Epidermal melanocyte (primary cell): Measurements from ENCODE around the gene TRIM33.
"Not testable (repeated sequence)": the region's sequence is repeated elsewhere in the genome, so short reads cannot be mapped to it uniquely, and the experiment has no call there.

Source experiments
- DNase-seq: peaks from one replicate; pipeline ENCODE4 v3.0.0; 2011; ENCODE audit warnings: low spot score; ENCODE audit not compliant: insufficient read length

The TRIM33 gene

DNA sequence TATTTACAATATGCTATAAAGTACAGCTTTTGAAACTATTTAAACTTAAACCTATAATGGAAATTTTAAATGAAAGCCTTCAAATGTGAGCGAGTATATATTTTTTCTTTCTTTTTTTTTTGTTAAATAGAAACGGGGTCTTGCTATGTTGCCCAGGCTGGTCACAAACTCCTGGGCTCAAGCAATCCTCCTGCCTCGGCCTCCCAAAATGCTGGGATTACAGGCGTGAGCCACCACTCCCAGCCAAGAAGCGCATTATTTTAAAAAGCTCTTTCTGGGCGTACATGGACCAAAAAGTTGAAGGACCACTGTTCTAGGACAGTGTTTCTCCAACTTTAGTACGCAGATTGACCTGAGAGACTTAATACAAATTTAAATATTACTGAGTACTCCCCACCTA, 87.5 kb downstream of the TRIM33 start:
- DNase-seq, result no peak

DNA sequence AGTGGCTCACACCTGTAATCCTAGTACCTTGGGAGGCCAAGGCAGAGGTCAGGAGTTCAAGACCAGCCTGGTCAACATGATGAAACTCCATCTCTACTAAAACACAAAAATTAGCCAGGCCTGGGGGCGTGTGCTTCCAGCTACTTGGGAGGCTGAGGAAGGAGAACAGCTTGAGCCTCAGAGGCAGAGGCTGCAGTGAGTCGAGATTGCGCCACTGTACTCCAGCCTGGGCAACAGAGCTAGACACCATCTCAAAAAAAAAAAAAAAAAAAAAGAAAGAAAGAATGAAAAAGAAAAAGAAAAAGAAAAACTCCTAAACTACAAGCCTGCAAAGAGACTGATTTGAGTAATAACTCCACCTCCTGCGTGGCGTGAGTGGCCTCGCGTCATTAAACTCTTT, 92.1 kb downstream of the TRIM33 start:
- DNase-seq, result not testable (repeated sequence)

DNA sequence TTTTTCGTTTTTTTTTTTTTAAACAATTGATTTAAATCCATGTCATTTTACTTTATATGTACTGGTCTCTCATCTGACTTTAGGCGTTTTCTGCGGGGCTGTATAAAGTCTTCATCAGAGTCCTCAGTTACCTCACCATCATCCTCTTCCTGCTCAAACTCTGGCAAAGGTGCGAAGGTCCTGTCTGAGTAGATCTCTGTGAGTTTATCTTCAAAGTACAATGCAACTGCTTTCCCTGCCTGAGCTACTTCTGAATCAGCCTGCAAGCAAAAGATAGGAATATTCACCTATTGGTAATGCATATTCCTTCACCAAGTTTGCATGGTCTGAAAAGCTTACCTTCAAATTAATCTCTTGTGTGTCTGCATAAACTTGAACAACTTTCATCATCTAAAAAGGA, 113.4 kb downstream of the TRIM33 start:
- no peak for DNase-seq

DNA sequence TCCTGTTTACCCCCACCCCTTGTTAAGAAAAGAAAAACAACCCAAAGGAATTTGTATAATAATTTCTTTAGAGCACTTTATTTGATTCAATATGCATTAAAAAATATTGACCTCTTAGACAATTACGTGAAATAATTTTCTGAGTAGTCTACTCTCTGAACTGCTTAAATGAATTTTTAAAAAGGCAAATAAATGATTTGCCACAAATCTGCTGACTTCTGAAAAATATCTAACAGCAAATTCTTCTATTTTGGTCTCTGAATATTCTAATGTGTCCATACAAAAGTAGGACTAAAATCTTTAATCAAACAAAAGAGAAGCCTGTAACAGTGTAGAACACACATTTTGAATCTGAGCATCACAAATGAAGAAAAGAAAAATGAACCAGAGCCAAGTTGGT, 115.1 kb downstream of the TRIM33 start:
- no peak for DNase-seq

DNA sequence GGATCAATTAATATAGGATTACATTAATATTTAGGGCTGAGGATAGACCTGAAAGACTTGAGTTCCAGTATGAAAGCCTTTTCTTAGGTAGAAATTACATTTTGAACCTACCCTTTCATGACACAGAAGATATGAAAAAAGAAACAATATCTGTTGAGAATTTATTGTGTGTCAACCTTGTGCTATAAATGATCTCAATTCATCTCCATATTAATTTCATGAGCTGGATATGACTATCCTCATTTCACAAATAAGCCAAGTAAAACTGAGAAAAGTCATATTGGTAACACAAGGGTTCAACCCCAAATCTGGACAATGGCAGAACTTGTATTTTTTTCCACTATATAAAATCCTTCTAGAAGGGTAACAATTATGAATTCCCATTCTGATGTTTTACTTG, 120.0 kb downstream of the TRIM33 start:
- no peak for DNase-seq

DNA sequence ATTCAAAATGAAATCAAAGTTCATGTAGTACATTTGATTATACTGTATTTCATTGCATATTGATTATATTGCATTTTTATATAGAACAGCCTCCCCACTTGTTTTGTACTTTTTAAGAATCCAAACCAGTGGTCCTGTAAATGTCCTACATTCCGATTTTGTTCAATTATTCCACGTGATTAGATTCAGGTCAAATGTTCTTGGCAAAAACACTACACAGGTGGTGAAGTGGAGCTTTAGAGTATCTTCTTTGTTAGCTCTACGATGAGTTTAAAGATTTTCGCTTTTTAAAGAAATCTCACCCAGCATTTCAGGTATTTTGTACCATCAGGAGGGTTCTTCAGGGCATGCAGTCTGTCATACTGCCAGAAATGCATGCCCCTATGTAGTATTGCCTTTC, 120.6 kb downstream of the TRIM33 start:
- no peak for DNase-seq

DNA sequence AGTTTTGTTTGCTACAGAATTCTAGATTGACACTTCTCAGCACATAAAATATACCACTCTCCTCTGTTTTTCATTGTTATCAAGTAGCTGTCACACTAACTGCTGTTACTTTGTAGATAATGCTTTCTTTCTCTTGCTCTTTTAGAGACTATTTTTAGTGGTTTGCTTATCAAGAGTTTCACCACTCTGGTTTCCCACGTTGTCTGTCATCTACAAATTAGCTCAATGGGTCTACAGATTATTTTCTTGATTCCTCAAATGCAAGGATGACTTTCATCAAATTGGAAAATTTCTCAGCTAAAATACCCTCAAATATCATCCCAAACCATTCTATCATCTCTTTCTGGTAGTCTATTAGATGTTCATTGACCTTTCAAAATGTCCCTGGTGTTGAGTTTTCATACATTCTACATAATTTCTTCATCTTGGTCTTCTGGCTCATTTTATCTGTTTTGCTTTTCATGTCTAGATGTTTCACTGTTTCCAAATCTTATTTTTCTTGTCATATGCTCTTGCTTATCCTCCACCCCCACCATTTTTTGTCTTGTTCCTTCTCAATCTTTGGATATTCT, 122.5 kb downstream of the TRIM33 start:
- no peak for DNase-seq

DNA sequence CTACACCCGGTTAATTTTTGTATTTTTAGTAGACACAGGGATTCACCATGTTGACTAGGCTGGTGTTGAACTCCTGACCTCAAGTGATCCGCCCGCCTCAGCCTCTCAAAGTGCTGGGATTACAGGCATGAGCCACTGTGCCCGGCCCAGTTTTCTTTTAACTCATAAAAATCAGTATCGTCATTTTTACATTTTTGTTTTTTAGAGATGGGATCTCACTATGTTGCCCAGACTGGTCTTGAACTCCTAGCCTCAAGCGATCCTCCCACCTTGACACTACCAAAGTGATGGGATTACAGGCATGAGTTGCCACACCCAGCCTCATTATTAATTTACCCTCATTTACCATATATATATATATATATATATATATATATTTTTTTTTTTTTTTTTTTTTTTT, 123.4 kb downstream of the TRIM33 start:
- DNase-seq, result not testable (repeated sequence)

DNA sequence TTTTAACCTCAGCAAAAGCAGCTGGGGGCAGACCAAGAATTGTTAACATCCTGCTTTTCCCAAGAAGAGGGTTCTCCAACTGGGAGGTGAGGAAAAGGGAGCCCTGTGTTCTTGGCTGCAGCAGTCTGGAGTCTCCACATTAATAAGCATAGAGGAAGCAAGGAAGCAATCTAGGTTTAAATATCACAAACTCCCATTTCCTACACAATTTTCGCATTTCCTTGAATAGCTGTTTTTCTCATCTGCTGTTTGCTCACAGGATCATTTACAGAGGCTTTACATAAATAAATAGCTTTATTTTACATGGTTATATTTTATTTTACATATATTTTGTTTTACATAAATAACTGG, 124.0 kb downstream of the TRIM33 start:
- DNase-seq, result no peak

DNA sequence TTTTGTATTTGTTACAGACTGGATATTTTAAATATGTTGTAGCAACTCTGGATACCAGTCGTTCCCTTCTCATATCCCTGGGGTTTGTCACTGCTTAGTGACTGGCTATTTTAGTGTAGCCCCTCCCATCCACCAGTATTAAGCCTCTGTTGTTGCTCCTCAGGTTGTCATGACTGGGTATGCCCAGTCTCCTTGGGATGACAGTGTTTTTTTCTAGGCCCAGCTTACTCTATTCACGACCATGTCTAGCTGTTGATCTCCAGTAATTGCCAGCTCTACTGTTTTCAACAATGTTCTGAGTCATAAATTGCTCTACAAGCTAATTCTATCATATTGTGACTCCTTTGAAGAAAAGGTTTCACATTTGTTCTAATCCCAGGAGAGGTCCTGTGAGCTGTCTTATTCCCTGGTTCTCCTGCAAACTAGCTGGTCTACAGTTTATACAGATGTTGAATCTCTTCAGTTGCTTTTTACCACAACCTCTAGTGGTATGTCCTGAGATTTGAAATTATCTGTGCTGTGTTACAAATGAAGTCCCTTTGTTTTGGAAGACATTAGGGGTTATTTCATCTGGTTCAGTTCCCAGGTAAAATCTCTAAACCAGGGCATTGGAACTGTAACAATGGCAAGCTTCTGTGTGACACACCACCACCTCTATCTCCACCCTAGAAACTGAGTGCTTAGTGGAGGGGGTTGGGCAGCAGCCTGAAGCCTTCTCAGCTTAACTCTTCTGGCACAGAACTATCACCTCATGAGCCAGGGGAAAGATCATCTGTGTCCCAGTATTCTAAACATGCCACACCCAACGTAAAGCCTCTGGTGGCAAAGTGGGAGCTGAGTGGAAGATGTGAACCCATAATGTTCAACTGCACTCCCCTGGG, 124.6 kb downstream of the TRIM33 start:
- DNase-seq, result no peak

DNA sequence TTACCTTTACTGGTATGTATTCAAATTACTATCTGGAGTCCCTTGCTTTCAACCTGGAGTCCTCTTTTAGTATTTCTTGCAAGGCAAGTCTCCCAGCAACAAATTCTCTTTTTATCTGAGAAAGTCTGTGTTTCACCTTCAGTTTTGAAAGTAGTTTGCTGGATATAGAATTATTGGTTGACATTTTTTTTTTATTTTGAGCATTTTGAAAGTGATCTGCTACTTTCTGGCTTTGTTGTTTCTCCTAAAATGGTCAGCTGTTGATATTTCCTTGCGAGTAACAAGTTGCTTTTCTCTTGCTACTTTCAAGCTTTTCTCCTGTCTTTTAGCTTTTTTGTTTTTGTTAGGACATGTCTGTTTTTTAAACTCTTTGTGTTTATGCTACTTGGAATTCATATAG, 126.1 kb downstream of the TRIM33 start:
- DNase-seq, result no peak

DNA sequence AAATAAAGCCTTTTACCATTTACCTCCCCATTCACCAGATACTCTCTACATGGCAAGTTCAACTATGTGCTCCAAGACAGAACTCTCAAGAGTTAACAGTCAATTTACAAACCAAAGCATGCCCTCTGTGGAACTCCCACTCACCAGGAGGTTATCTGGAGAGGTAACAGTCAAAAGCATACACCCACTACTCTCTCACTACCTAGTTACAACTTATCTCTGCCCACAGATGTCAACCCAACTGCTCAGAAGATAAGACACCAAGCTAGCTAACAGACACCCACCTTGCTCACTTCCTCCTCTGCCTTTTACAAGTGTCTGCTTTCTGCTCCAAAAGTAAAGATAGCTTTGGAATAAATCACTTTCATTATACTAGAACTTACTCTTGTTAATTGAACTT, 131.0 kb downstream of the TRIM33 start:
- DNase-seq, result no peak

DNA sequence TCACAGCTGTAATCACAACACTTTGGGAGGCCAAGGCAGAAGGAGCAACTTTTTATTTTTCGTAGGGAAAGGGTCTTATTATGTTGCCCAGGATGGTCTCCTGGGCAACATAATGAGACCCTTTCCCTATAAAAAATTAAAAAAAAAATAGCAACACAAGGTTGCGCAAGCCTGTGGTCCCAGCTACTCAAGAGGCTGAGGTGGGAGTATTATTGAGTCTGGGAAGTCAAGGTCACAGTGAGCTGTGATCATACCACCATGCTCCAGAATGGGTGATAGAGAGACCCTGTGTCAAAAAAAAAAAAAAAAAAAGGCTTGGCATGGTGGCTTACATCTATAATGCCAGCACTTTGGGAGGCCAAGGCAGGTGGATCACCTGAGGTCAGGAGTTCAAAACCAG, 131.6 kb downstream of the TRIM33 start:
- no peak for DNase-seq

DNA sequence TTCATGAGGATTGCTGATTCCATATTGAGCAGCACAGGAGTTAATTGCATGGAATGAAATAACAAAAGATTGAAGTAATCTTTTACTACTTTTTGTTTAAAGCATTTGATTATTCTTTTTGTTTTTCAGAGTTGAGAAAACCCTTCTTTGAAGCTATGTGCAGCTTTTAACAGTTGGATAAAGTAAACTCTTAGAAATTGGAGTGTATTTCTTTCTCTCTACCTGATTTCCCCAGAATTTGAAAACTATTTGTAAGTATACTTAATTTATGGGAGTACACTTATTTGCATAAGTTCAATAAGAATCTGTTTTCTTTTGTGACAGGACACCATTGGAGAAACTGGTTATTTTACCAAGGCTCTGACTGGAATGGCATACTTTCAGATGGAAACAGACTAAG, 133.6 kb downstream of the TRIM33 start:
- no peak for DNase-seq

DNA sequence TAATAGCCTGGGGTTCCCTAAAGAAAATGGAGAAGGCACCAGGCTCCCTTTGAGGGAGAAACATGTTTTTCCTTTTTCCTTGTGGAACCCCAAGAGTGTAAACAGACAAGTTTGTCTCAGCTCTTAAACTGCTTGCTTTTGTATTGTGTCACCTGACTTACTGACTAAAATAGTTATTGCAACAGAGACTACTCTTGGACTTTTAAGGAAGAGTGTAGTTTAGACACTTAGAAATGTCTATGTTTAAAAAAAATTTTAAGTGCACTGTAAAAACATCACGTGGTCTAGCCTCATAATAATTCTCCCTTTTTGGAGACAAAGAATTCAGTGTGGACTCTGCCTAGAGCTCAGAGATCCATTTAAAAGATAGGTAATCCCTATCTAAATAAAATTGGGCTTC, 141.1 kb downstream of the TRIM33 start:
- no peak for DNase-seq

DNA sequence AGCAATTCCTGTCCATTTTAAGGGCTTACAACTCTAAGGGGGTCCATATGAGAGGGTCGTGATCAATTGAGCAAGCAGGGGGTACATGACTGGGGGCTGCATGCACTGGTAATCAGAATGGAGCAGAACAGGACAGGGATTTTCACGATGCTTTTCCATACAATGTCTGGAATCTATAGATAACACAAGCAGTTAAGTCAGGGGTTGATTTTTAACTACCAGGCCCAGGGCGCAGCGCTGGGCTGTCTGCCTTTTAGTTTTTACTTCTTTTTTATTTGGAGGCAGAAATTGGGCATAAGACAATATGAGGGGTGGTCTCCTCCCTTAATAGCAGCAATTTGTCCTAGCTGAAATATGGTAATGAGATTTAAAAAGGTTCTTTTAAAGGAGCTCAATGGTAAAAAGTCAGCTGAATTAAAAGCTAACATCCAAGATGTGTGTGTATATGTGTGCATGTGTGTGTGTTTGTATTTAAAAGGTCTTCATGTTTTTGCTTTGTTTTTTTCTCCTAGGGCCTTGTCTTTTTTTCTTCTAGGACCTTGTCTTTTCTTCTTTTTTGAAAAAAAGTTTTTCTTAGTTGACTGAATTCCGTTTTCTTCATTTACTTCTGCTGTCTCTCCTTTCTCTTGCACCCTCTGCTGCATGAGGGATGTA, 141.6 kb downstream of the TRIM33 start:
- DNase-seq, result not testable (repeated sequence)

DNA sequence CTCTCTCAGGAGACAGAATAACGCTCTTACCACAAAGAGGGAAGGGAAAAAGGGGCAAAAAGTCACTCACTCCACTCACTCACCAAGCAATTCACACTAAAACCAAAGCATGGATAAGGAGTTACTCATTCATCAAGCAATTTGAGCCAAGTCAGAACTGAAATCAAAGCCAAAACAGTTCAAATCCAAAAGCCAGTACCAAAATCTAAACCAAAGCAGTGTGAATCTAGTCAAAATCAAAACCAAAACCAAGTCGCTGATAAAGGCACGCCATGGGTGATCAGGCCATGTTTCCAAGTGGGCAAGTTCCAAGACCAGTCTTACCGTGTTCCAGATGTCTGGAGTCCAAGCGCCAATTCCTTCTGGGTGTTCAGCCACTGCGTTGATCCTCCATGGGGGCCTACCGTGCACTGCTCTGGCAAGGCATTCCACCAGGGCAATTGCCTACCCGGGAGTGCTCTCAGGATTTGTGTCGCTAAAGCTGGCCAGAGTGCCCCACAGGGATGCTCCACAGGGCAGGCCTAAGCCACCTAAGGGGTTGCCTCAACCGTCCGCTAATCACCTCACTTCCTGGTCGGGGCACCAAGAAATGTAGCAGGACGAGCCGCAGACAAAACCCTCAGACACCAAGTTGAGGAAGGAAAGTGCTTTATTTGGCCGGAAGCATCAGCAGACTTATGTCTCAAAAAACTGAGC, 142.3 kb downstream of the TRIM33 start:
- DNase-seq, result no peak

DNA sequence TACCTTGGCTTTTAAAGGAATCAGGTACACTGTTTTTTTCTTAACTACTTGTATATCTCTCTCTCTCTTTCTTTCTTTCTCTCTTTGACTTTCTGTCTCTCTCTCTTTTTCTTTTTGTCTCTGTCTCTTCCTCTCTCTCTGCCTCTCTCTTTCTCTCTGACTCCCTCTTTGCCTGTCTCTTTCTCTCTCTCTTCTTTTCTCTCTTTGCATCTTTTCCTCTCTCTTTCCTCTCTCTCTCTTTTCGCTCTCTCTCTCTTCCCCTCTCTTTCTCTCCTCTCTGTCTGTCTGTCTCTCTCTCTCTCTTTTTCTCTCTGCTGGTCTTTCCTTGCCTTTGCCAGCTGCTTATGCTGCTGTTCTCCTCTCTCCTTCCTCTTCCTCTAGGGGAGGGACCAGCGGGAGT, 143.2 kb downstream of the TRIM33 start:
- DNase-seq, result no peak

DNA sequence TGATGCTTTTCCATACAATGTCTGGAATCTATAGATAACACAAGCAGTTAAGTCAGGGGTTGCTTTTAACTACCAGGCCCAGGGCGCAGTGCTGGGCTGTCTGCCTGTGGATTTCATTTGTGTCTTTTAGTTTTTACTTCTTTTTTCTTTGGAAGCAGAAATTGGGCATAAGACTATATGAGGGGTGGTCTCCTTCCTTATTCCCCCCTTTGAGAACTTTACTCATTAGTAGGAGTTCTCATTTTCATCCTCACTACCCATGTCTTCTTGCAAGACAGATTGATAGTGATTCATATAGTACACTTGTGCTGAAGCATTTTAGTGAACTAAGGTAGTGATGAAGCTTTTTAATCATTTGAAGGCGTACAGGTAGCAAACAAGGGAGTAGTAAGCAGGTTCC, 147.8 kb downstream of the TRIM33 start:
- not testable (repeated sequence) for DNase-seq

DNA sequence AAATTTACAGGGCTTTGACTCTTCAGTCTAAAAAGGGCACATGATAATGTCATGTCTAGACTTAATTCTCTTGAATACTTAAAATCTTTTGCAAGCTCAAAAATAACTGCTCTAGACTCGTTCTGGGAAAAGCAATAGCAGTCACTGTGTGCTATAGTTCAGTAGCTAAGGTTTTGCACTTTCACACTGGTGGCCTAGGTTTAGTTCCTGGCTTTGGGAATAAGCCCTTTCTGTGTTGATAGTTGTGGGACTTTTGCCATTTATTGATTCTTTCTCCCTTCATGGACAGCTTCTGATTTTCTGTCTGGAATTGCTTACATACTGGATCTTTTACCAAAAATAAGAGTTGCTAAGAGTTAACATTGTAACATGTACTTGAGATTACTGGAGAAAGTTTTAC, 151.2 kb downstream of the TRIM33 start:
- no peak for DNase-seq

DNA sequence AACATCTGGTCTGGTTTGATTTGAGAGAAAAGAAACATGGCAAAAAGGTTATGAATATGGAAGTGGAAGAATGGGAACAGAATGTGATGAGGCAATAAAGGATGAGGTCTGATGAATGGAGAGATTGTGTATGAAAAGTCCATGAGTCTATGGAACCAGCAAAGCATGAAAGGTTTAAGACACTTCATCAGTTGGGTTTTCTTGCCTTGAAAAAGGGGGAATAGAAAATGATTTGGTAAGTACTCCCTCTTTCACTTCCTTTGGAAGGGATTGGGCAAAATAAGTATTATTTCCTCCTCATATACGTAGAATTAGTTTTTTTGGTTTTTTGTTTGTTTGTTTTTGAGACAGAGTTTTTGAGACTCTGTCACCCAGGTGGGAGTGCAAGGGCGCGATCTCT, 155.8 kb downstream of the TRIM33 start:
- DNase-seq, result no peak

DNA sequence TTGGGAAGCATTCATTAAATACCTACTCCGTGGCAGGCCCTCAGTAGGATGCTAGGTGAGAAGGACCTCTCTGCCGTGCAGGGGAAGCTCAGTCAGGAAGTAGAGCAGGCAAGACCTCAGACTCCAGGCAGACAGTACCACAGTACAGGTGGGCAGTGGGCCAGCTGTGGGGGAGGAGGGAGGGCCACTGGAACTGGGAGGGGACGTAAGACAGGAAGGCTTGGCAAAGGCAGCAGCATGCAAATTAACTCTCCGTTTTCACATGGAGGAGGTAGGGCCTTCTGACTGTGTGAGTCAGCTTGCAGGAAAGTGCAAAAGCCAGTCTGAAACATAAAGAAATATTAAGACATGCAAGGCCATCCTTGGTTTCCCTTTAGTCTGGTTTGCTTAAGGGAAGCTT, 157.7 kb downstream of the TRIM33 start:
- DNase-seq, result no peak
